ENCODE measurements around the gene CEP78.

Gene CEP78

GRCh38 chr9:78286125-78286524 lies 50.2 kb downstream of the CEP78 start:
- DNase-seq (ENCODE audit: low read depth in 1 of 2, low spot score in 1 of 2), result no peak

GRCh38 chr9:78286946-78287388 lies 51.1 kb downstream of the CEP78 start:
- no peak for DNase-seq (ENCODE audit: low read depth in 1 of 2, low spot score in 1 of 2)

- DNase-seq (ENCODE audit: low read depth in 1 of 2, low spot score in 1 of 2), result no peak
Observed at GRCh38 chr9:78288214-78288892, 52.5 kb downstream of the CEP78 start.

GRCh38 chr9:78289474-78289873 lies 53.6 kb downstream of the CEP78 start:
- DNase-seq (ENCODE audit: low read depth in 1 of 2, low spot score in 1 of 2), result no peak

- no peak for DNase-seq (ENCODE audit: low read depth in 1 of 2, low spot score in 1 of 2)
Observed at GRCh38 chr9:78291240-78291925, 55.5 kb downstream of the CEP78 start.

- no peak for DNase-seq (ENCODE audit: low read depth in 1 of 2, low spot score in 1 of 2)
Observed at GRCh38 chr9:78292026-78292425, 56.2 kb downstream of the CEP78 start.

- DNase-seq (ENCODE audit: low read depth in 1 of 2, low spot score in 1 of 2), result no peak
Observed at GRCh38 chr9:78292716-78293497, 57.0 kb downstream of the CEP78 start.

GRCh38 chr9:78294290-78295176 lies 58.7 kb downstream of the CEP78 start:
- no peak for DNase-seq (ENCODE audit: low read depth in 1 of 2, low spot score in 1 of 2)

- DNase-seq (ENCODE audit: low read depth in 1 of 2, low spot score in 1 of 2), result no peak
Observed at GRCh38 chr9:78295177-78295575, 59.3 kb downstream of the CEP78 start.

GRCh38 chr9:78295731-78296130 lies 59.9 kb downstream of the CEP78 start:
- no peak for DNase-seq (ENCODE audit: low read depth in 1 of 2, low spot score in 1 of 2)

GRCh38 chr9:78296201-78296892 lies 60.5 kb downstream of the CEP78 start:
- DNase-seq (ENCODE audit: low read depth in 1 of 2, low spot score in 1 of 2), result no peak

GRCh38 chr9:78296893-78297671 lies 61.2 kb downstream of the CEP78 start, which contains the start of gene PSAT1:
PSAT1 (plus strand) TSS chr9:78297125; CDS start chr9:78297211, 86 bp downstream.
- DNase-seq (ENCODE audit: low read depth in 1 of 2, low spot score in 1 of 2), result peak; percentile 60 to 85

GRCh38 chr9:78297672-78297961 lies 61.7 kb downstream of the CEP78 start:
- DNase-seq (ENCODE audit: low read depth in 1 of 2, low spot score in 1 of 2), result no peak

GRCh38 chr9:78298046-78298765 lies 62.3 kb downstream of the CEP78 start:
- no peak for DNase-seq (ENCODE audit: low read depth in 1 of 2, low spot score in 1 of 2)

- no peak for DNase-seq (ENCODE audit: low read depth in 1 of 2, low spot score in 1 of 2)
Observed at GRCh38 chr9:78300209-78300608, 64.3 kb downstream of the CEP78 start.

GRCh38 chr9:78301466-78301865 lies 65.6 kb downstream of the CEP78 start:
- DNase-seq (ENCODE audit: low read depth in 1 of 2, low spot score in 1 of 2), result no peak

- no peak for DNase-seq (ENCODE audit: low read depth in 1 of 2, low spot score in 1 of 2)
Observed at GRCh38 chr9:78303377-78304062, 67.6 kb downstream of the CEP78 start.

GRCh38 chr9:78304357-78304756 lies 68.5 kb downstream of the CEP78 start:
- no peak for DNase-seq (ENCODE audit: low read depth in 1 of 2, low spot score in 1 of 2)
